ENCODE data around the gene TMEM62.

TMEM62 gene

DNA sequence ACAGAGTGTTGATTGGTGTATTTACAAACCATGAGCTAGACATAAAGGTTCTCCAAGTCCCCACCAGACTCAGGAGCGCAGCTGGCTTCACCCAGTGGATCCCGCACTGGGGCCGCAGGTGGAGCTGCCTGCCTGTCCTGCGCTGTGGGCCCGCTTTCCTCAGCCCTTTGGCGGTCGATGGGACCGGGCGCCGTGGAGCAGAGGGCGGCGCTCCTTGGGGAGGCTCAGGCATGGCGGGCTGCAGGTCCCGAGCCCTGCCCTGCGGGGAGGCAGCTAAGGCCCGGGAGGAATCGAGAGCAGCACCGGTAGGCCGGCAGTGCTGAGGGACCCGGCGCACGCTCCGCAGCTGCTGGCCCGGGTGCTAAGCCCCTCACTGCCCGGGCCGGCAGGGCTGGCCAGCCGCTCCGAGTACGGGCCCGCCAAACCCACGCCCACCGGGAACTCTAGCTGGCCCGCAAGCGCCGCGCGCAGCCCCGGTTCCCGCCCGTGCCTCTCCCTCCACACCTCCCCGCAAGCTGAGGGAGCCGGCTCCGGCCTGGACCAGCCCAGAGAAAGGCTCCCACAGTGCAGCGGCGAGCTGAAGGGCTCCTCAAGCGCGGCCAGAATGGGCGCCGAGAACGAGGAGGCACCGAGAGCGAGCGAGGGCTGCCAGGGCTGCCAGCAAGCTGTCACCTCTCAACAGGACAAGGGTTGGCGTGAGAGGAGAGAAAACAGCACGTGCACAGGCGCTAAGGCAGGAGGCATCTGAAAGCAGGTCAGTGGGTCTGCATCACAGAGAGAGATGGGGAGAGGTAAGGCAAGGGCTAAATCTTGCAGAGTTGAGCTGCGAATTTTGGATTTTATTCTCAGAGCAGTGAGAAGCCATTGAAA lies 93.3 kb downstream of the TMEM62 start:
- DNase-seq (ENCODE audit: low read depth, low spot score), result no peak
- in situ Hi-C loops (cut with HindIII; ENCODE audit: low sequenced_read_pairs), result no loop called here
- no peak overlapping the region for H3K4me3 ChIP-seq (ENCODE audit: low read depth, low read length)
- TF ChIP-seq, protein P1, sequence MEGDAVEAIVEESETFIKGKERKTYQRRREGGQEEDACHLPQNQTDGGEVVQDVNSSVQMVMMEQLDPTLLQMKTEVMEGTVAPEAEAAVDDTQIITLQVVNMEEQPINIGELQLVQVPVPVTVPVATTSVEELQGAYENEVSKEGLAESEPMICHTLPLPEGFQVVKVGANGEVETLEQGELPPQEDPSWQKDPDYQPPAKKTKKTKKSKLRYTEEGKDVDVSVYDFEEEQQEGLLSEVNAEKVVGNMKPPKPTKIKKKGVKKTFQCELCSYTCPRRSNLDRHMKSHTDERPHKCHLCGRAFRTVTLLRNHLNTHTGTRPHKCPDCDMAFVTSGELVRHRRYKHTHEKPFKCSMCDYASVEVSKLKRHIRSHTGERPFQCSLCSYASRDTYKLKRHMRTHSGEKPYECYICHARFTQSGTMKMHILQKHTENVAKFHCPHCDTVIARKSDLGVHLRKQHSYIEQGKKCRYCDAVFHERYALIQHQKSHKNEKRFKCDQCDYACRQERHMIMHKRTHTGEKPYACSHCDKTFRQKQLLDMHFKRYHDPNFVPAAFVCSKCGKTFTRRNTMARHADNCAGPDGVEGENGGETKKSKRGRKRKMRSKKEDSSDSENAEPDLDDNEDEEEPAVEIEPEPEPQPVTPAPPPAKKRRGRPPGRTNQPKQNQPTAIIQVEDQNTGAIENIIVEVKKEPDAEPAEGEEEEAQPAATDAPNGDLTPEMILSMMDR (IDR thresholded peaks at IDR 0.05; ENCODE audit: low read depth, low read length), result no peak

DNA sequence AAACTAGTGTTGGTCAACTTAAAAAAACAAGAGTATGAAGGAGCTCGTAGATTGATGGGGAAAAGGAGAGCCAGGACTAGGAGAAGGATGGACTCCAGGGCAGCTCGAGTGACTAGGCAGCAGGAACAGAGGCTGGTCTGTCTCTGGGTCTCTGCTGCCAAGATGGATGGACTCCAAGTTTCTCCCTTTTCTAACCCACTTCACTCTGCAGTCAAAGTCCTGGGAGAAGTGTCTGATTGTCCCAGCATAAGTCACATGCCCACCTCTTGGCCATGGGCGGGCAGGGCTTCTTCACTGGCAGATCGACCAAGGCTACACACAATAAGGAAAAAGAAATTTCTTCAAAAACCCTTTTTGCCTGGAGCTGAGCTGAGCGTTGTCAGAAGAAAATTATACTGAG lies 96.6 kb downstream of the TMEM62 start:
- in situ Hi-C loops (cut with HindIII; ENCODE audit: low sequenced_read_pairs), result no loop called here
- H3K4me3 ChIP-seq (ENCODE audit: low read depth, low read length), result no peak overlapping the region
- TF ChIP-seq, protein P1 (IDR thresholded peaks at IDR 0.05; ENCODE audit: low read depth, low read length), result no peak
- no peak for DNase-seq (ENCODE audit: low read depth, low spot score)

DNA sequence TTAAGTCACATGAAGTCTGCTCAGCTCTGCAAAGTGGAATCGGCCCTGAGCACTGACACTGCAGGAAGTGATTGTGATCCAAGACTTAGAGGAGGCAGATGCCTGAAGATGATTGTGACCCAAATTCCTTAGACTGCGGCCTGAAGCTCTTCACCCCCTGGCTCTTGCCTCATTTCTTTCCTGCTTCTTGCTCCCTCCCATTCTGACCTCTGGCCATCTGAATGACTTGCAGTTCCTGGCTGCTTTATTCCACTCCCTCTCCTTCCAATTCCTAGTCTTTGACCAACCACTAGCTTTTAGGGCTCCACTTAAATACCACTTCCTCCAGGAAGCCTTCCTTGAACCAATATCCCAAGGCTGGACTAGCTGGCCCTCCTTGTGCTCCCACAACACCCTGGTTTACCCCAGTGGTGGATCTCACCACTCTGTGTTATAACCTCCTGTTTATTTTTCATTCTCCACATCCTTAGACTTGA lies 97.3 kb downstream of the TMEM62 start:
- H3K4me3 ChIP-seq (ENCODE audit: low read depth, low read length), result no peak overlapping the region
- DNase-seq (ENCODE audit: low read depth, low spot score), result no peak
- TF ChIP-seq, protein P1 (IDR thresholded peaks at IDR 0.05; ENCODE audit: low read depth, low read length), result no peak
- in situ Hi-C loops (cut with HindIII; ENCODE audit: low sequenced_read_pairs), result no loop called here

DNA sequence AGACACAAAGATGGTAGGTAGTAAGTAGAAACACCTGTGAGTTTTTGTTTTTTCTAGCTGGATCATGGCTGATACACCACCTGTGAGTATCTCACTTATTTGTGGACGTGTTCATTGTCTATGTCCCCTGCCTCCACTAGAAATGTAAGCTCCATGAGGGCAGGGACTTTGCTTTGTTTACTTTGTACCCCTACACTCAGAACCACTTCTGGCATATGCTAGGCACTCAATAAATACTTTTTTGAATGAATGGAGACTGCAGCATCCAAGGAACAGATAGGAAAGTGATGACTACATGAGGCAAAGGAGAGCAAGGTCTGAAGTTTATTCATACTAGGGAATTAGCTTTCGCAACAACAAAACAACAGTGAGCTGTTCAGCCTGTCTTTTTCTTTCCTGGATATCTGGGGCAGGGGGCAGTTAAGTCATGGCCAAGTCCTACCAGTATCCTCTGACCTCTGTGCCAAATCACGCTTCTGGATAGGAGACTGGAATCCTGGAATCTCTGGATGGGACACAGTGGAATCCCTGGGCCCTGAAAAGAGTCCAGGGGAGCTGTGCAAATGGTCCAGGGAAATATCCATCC lies 99.0 kb downstream of the TMEM62 start:
- in situ Hi-C loops (cut with HindIII; ENCODE audit: low sequenced_read_pairs), result no loop called here
- no peak overlapping the region for H3K4me3 ChIP-seq (ENCODE audit: low read depth, low read length)
- no peak for DNase-seq (ENCODE audit: low read depth, low spot score)
- TF ChIP-seq, protein P1 (IDR thresholded peaks at IDR 0.05; ENCODE audit: low read depth, low read length), result no peak
